Heart left ventricle (tissue), 16 donors: ENCODE data around the gene GSG1L. TPM values are rescaled to one million over a fixed set of nuclear protein-coding genes. Genes with fewer than 3 reads are reported as not detected.

ENCODE experiments used
- ATAC-seq, 4 donors: fragments of 200-7000 bp; cut with Tn5 transposase; one replicate each; pipeline ENCODE4 v1.9.1; 2020 to 2022; ENCODE audit warnings: moderate library complexity in 4 of 4, mild to moderate bottlenecking in 3 of 4, moderate number of reproducible peaks in 1 of 4
- DNase-seq, 5 donors: peaks; one replicate each; pipeline ENCODE4 v3.0.0-alpha.2; 2020
- H3K27ac ChIP-seq, 12 donors: fragments of 200-600 bp; sonication (generic) in 4 of 12; one replicate each; pipeline versions ENCODE4 v1.5.0 to v1.8.0; 2016 to 2022; ENCODE audit warnings: mild to moderate bottlenecking in 2 of 12
- H3K27me3 ChIP-seq, 9 donors: fragments of 200-600 bp; sonication (generic) in 2 of 9; one replicate each; pipeline versions ENCODE4 v1.5.1 to v1.8.0; 2016 to 2022; ENCODE audit warnings: mild to moderate bottlenecking in 3 of 9
- H3K36me3 ChIP-seq, 9 donors: fragments of 200-600 bp; sonication (generic) in 2 of 9; one replicate each; pipeline versions ENCODE4 v1.5.0 to v1.8.0; 2018 to 2022; ENCODE audit warnings: mild to moderate bottlenecking in 2 of 9
- H3K4me1 ChIP-seq, 12 donors: fragments of 200-600 bp; sonication (generic) in 4 of 12; one replicate each; pipeline versions ENCODE4 v1.5.0 to v1.8.0; 2016 to 2022; ENCODE audit warnings: mild to moderate bottlenecking in 3 of 12
- H3K4me3 ChIP-seq, 12 donors: fragments of 200-600 bp; sonication (generic) in 4 of 12; one replicate each; pipeline versions ENCODE4 v1.5.0 to v1.8.0; 2017 to 2022; ENCODE audit warnings: mild to moderate bottlenecking in 9 of 12, moderate library complexity in 4 of 12
- H3K9me3 ChIP-seq, 12 donors: fragments of 200-600 bp; sonication (generic) in 4 of 12; one replicate each; pipeline versions ENCODE4 v1.5.0 to v1.8.0; 2016 to 2022; ENCODE audit warnings: mild to moderate bottlenecking in 1 of 12
- POLR2A ChIP-seq, 2 donors: fragments of 450-650 bp; IDR thresholded peaks; one replicate each; pipeline ENCODE4 v1.6.1; 2017; ENCODE audit warnings: antibody characterized with exemption in 2 of 2, mild to moderate bottlenecking in 2 of 2, moderate library complexity in 2 of 2
- WGBS, 4 donors: extraction: QIAGEN DNeasy Blood & Tissue Kit in 2 of 4; methylation state at CpG; one replicate each; pipeline versions ENCODE4 v1.1.5 to v1.1.7; 2013 to 2018; 5-methylcytosine and 5-hydroxymethylcytosine counted together
- intact Hi-C, 10 donors: fragments of 100-400 bp; cut with DNase I; formaldehyde crosslinking; loops; one replicate each; pipeline versions ENCODE4 v1.11.1 to v1.14.2; 2022
- polyA plus RNA-seq, 2 donors: library from polyadenylated mRNA; stranded (reverse); fragments of 200-250 nt; gene quantifications; one replicate each; pipeline ENCODE4 v1.2.3, GENCODE V29; 2013
- total RNA-seq, 9 donors: library from RNA; depleted of rRNA in 2 of 9; stranded (reverse); fragments of >200 nt in 2 of 9; fragmentation: NEBNext Ultra II Directional in 3 of 9; extraction: Animal tissue kit (Norgen Biotek cat#: 25700) in 3 of 9; gene quantifications; one replicate each; pipeline versions ENCODE4 v1.1.0 to v1.2.4, GENCODE V29; 2016 to 2023
- TF ChIP-seq, protein P1 (sequence below), 12 donors: fragments of 200-600 bp; sonication (generic) in 4 of 12; IDR thresholded peaks; one replicate each; pipeline versions ENCODE4 v1.5.0 to v1.8.0; 2018 to 2022; ENCODE audit warnings: antibody characterized with exemption in 12 of 12, mild to moderate bottlenecking in 5 of 12
- donor health status: ischemic (EF 13 %, LVEDD 7.1; RV severe dilation, severe dysfunction).
- donor health status: healthy with polysubstance abuse.
- donor health status: DM: no; HTN: yes; CAD: no.
- donor health status: DM: no; HTN: no; CAD: no.
- donor health status: ischemic (EF 25% LVEDD 6.9; RV normal size, moderate dysfunction).
- donor health status: ischemic (EF 25% LVEDD 5.7; RV mildly dilated, moderate dysfunction).
- donor health status: healthy.
- donor health status: DM: yes; HTN: yes; CAD: no.
- donor health status: ischemic (EF 35%, LVEDD 5.7; RV mildly dilated, moderate dysfunction).
- donor health status: nonischemic (EF 11% LVEDD 7.7; RV severe dilation, severe dysfunction).
- donor health status: DM: yes; HTN: yes; CAD: no.
- donor health status: PGD.
- donor health status: ischemic (EF 29% LVEDD 5.4; RV normal size, mild dysfunction).
- donor health status: nonischemic (EF 23%, LVEDD 6.1; RV moderate dilation, normal function).

GSG1L gene
- total and polyA plus RNA-seq, 11 donors: 0.11 to 8.7 (median 1.8) TPM; not detected in 4

DNA sequence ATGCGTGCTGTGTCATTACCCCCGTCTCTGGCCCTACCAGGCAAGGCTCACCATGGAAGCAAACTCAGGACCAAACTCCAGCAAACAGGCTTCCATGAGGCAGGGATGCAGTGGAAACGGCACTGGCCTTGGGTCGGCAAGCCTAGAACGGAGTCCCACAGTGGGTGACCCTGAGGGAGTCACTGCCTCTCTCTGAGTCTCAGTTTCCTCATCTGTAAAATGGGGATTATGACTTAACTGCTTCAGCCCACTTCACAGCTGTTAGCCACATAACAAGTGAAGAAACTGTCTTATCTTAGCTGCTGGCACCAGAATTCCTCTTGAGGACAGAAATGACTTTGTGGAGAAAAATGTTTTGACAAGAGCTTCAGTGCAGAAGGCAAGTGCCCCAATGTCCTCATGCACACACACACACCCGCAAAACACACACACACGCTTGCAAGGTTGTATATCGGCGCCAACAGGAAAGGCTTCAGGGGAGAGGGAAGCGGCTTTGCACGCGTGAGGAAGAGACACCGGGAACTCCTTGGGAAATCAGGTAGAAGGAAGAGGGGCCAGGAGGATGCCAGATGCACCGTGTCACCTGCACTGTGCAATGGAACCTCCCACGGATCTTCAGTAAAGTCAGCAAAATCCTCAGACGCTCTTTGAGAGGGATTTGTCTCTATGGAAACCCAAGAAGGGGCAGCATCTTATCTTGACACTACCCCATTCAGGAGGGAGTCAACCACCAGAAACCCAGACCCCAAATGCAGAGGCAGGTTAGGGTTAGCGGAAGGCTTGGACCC, 53.7 kb downstream of the GSG1L start:
- Histone ChIP-seq H3K27me3 (peaks cover 0 to 7% (median 0%) of the 10 kb centered on the region in 9 donors), H3K9me3 (no peaks in the 10 kb centered on the region), H3K27ac (no peak overlapping the region), H3K4me1 (no peaks in the 10 kb centered on the region), H3K36me3 (no peaks in the 10 kb centered on the region), H3K4me3 (no peak overlapping the region)
- no peak for TF ChIP-seq POLR2A (IDR thresholded peaks at IDR 0.05)
- TF ChIP-seq, protein P1, sequence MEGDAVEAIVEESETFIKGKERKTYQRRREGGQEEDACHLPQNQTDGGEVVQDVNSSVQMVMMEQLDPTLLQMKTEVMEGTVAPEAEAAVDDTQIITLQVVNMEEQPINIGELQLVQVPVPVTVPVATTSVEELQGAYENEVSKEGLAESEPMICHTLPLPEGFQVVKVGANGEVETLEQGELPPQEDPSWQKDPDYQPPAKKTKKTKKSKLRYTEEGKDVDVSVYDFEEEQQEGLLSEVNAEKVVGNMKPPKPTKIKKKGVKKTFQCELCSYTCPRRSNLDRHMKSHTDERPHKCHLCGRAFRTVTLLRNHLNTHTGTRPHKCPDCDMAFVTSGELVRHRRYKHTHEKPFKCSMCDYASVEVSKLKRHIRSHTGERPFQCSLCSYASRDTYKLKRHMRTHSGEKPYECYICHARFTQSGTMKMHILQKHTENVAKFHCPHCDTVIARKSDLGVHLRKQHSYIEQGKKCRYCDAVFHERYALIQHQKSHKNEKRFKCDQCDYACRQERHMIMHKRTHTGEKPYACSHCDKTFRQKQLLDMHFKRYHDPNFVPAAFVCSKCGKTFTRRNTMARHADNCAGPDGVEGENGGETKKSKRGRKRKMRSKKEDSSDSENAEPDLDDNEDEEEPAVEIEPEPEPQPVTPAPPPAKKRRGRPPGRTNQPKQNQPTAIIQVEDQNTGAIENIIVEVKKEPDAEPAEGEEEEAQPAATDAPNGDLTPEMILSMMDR (IDR thresholded peaks at IDR 0.05): no peak
- 66 to 70% (median 67%) methylated on average over 17 of the region's 17 CpGs for WGBS, 4 donors
- ATAC-seq: no peak
- intact Hi-C loops: no loop called here
- DNase-seq: no peak

DNA sequence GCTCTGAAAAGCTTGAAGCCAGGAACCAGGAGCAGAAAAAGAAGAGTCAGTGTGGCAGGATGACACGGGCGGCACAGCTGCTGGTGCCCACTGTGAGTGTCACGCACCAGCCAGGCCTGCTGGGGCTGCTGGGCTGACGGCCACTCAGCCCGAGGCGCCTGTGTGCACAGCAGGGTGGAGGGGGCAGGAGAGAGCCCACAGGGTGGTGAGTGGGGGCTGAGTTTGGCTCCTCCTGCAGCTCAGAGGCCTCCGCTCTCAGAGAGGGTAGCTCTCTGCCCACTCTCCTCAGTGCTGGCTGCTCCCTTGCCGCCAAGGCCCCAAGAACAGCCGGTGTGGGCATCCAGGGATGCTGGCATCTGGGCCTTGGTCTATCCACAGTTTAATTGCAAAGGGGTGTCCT, 59.6 kb downstream of the GSG1L start:
- DNase-seq (no peak), ATAC-seq (peak in 1 of 4 donors; percentile 20)
- H3K36me3 ChIP-seq: no peaks in the 10 kb centered on the region
- H3K4me1 ChIP-seq: no peaks in the 10 kb centered on the region
- 60 to 76% (median 72%) methylated on average over 9 of the region's 9 CpGs for WGBS, 4 donors
- H3K27ac ChIP-seq: no peak overlapping the region
- TF ChIP-seq, protein P1 (IDR thresholded peaks at IDR 0.05): no peak
- TF ChIP-seq POLR2A (IDR thresholded peaks at IDR 0.05): no peak
- H3K4me3 ChIP-seq: no peak overlapping the region
- intact Hi-C loops: no loop called here
- H3K9me3 ChIP-seq: no peaks in the 10 kb centered on the region
- H3K27me3 ChIP-seq: peaks cover 0 to 7% (median 0%) of the 10 kb centered on the region in 9 donors

DNA sequence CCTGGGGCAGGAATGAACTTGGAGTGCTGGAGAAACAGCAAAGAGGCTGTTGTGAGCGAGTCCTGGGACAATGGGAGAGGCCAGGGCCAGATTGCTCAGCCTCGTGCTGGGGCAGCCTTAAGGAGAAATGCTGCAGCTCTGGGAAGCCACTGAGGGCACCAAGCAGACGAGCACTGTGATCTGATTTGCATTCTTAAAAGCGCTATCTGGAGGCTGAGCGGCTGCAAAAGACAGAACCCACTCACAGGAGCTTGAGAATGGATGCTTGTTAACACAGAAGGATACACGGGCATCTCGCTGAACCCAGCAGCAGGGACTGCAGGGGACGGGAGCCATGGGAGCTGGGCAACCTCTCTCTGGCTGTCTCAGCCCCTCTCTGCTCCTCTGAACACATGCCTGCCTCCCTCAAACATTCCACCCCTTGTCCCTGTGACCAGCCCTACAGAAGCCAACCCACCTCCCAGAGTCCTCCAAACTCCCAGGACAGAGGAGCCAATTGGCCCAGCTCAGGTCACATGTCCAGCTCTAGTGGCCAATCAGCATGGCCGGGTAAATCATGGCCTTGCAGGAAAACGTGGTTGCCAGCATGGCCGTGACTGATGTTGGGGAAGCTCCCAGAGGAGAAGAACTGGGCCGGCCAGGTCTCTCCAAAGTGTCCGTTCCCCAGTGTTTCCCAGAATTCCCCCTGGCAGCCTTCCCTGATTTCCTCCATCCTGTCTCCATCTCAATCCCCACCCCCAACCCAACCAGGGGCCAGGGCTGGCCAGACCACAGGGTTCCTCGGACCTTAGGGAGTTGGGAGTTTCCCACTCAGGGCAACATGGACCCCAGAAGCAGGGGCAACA, 60.3 kb downstream of the GSG1L start:
- WGBS, 4 donors: 53 to 72% (median 69%) methylated on average over 11 to 14 of the region's 14 CpGs
- intact Hi-C loops: no loop called here

More for the DNA sequence above, 60.3 kb downstream of the GSG1L start:
- peaks cover 0 to 7% (median 0%) of the 10 kb centered on the region in 9 donors for H3K27me3 ChIP-seq
- DNase-seq: no peak
- H3K36me3 ChIP-seq: no peaks in the 10 kb centered on the region
- no peak overlapping the region for H3K27ac ChIP-seq
- TF ChIP-seq, protein P1 (IDR thresholded peaks at IDR 0.05): no peak
- TF ChIP-seq POLR2A (IDR thresholded peaks at IDR 0.05): no peak
- H3K4me3 ChIP-seq: no peak overlapping the region
- H3K9me3 ChIP-seq: no peaks in the 10 kb centered on the region
- no peak for ATAC-seq
- H3K4me1 ChIP-seq: no peaks in the 10 kb centered on the region
